Loucy (cell line): Measurements from ENCODE around the gene SLC6A18.

Source experiments
- H2AFZ ChIP-seq: fragments of 200-600 bp; sonication (generic); 2 replicates; pipeline ENCODE4 v1.6.0; 2016; ENCODE audit warnings: antibody characterized with exemption, mild to moderate bottlenecking, low read length, moderate library complexity
- H3F3A ChIP-seq: fragments of 200-600 bp; 2 replicates; pipeline ENCODE4 v1.6.0; 2016; ENCODE audit warnings: antibody characterized with exemption, low read depth, mild to moderate bottlenecking
- H3K27me3 ChIP-seq: fragments of 200-600 bp; sonication (generic); 2 replicates; pipeline ENCODE4 v1.6.1; 2014; ENCODE audit warnings: low read length, mild to moderate bottlenecking; ENCODE audit not compliant: insufficient read depth, poor library complexity, severe bottlenecking
- H3K36me3 ChIP-seq: fragments of 200-600 bp; sonication (generic); 2 replicates; pipeline ENCODE4 v1.6.1; 2016; ENCODE audit warnings: low read length; ENCODE audit not compliant: insufficient read depth
- H3K4me1 ChIP-seq: fragments of 200-600 bp; sonication (generic); 2 replicates; pipeline ENCODE4 v1.5.1; 2014; ENCODE audit warnings: low read length, mild to moderate bottlenecking; ENCODE audit not compliant: insufficient read depth, poor library complexity, severe bottlenecking
- H3K4me2 ChIP-seq: fragments of 200-600 bp; sonication (generic); 2 replicates; pipeline ENCODE4 v1.6.0; 2014; ENCODE audit warnings: antibody characterized with exemption, low read length, low read depth, mild to moderate bottlenecking; ENCODE audit not compliant: poor library complexity, severe bottlenecking
- H3K4me3 ChIP-seq: fragments of 200-600 bp; sonication (generic); 2 replicates; pipeline ENCODE4 v1.5.1; 2014; ENCODE audit warnings: low read length, mild to moderate bottlenecking, mixed read lengths; ENCODE audit not compliant: poor library complexity, severe bottlenecking
- H3K79me2 ChIP-seq: fragments of 200-600 bp; sonication (generic); 2 replicates; pipeline ENCODE4 v1.6.1; 2014; ENCODE audit warnings: low read length; ENCODE audit not compliant: insufficient read depth
- H3K9ac ChIP-seq: fragments of 200-600 bp; sonication (generic); 2 replicates; pipeline ENCODE4 v1.6.0; 2014; ENCODE audit warnings: mild to moderate bottlenecking, low read depth, low read length, moderate library complexity; ENCODE audit not compliant: poor library complexity, severe bottlenecking
- H3K9me2 ChIP-seq: fragments of 200-600 bp; sonication (generic); replicated peaks from 2 replicates; pipeline ENCODE4 v1.6.1; 2016; ENCODE audit warnings: low read depth, low read length, mixed read lengths
- H3K9me3 ChIP-seq: fragments of 200-600 bp; sonication (generic); 2 replicates; pipeline ENCODE4 v1.6.1; 2014; ENCODE audit warnings: mild to moderate bottlenecking, antibody characterized with exemption, low read length, low read depth; ENCODE audit not compliant: insufficient read depth
- H4K20me1 ChIP-seq: fragments of 200-600 bp; sonication (generic); 2 replicates; pipeline ENCODE4 v1.6.0; 2014; ENCODE audit warnings: antibody characterized with exemption, low read length, mild to moderate bottlenecking; ENCODE audit not compliant: insufficient read depth, poor library complexity, severe bottlenecking
- EZH2phosphoT487 ChIP-seq: fragments of 200-600 bp; IDR thresholded peaks from 2 replicates; pipeline ENCODE4 v1.6.1; 2018; ENCODE audit warnings: antibody characterized with exemption, mild to moderate bottlenecking, moderate library complexity, borderline replicate concordance
- TF ChIP-seq, protein P1 (sequence below): fragments of 200-600 bp; sonication (generic); conservative IDR thresholded peaks from 2 replicates; pipeline ENCODE4 v1.5.1; 2014; ENCODE audit warnings: mild to moderate bottlenecking, antibody characterized with exemption, low read length

The SLC6A18 gene

DNA sequence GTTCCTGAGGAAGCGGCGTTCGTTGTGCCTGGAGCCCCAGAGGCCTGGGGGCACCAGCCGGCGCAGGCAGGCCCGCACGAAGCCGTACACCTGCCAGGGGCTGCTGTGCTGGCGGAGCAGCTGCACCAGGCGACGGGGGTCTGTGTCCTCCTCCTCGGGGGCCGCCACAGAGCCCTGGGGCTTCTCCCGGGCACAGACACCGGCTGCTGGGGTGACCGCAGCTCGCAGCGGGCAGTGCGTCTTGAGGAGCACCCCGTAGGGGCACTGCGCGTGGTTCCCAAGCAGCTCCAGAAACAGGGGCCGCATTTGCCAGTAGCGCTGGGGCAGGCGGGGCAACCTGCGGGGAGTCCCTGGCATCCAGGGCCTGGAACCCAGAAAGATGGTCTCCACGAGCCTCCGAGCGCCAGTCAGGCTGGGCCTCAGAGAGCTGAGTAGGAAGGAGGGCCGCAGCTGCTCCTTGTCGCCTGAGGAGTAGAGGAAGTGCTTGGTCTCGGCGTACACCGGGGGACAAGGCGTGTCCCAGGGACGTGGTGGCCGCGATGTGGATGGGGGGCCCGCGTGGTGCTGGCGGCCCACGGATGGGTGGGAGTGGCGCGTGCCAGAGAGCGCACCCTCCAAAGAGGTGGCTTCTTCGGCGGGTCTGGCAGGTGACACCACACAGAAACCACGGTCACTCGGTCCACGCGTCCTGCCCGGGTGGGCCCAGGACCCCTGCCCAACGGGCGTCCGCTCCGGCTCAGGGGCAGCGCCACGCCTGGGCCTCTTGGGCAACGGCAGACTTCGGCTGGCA lies 68.4 kb downstream of the SLC6A18 start:
- H3K4me3 ChIP-seq, result no peak overlapping the region

DNA sequence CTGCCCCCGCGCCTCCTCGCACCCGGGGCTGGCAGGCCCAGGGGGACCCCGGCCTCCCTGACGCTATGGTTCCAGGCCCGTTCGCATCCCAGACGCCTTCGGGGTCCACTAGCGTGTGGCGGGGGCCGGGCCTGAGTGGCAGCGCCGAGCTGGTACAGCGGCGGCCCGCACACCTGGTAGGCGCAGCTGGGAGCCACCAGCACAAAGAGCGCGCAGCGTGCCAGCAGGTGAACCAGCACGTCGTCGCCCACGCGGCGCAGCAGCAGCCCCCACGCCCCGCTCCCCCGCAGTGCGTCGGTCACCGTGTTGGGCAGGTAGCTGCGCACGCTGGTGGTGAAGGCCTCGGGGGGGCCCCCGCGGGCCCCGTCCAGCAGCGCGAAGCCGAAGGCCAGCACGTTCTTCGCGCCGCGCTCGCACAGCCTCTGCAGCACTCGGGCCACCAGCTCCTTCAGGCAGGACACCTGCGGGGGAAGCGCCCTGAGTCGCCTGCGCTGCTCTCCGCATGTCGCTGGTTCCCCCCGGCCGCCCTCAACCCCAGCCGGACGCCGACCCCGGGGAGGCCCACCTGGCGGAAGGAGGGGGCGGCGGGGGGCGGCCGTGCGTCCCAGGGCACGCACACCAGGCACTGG lies 69.1 kb downstream of the SLC6A18 start:
- Histone ChIP-seq H3F3A (no peaks in the 10 kb centered on the region), H3K79me2 (peaks cover 5% of the 10 kb centered on the region; the same call in 1 of the 2 replicates), H2AFZ (no peak overlapping the region), H3K9ac (no peak overlapping the region), H3K36me3 (no peaks in the 10 kb centered on the region), H3K9me3 (no peaks in the 10 kb centered on the region), H4K20me1 (no peaks in the 10 kb centered on the region), H3K9me2 (no peaks in the 10 kb centered on the region), H3K27me3 (no peaks in the 10 kb centered on the region), H3K4me3 (no peak overlapping the region), H3K4me1 (peaks cover 10% of the 10 kb centered on the region), H3K4me2 (no peak overlapping the region)
- TF ChIP-seq, protein P1, sequence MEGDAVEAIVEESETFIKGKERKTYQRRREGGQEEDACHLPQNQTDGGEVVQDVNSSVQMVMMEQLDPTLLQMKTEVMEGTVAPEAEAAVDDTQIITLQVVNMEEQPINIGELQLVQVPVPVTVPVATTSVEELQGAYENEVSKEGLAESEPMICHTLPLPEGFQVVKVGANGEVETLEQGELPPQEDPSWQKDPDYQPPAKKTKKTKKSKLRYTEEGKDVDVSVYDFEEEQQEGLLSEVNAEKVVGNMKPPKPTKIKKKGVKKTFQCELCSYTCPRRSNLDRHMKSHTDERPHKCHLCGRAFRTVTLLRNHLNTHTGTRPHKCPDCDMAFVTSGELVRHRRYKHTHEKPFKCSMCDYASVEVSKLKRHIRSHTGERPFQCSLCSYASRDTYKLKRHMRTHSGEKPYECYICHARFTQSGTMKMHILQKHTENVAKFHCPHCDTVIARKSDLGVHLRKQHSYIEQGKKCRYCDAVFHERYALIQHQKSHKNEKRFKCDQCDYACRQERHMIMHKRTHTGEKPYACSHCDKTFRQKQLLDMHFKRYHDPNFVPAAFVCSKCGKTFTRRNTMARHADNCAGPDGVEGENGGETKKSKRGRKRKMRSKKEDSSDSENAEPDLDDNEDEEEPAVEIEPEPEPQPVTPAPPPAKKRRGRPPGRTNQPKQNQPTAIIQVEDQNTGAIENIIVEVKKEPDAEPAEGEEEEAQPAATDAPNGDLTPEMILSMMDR, result no peak
- TF ChIP-seq EZH2phosphoT487, result no peak

More for the DNA sequence above, 68.4 kb downstream of the SLC6A18 start:
- Histone ChIP-seq H3K9ac (no peak overlapping the region), H3K27me3 (no peaks in the 10 kb centered on the region), H3K4me1 (peaks cover 10% of the 10 kb centered on the region), H3K79me2 (peaks cover 5% of the 10 kb centered on the region; the same call in 1 of the 2 replicates), H3K9me2 (no peaks in the 10 kb centered on the region), H3F3A (no peaks in the 10 kb centered on the region), H3K4me2 (no peak overlapping the region), H3K9me3 (no peaks in the 10 kb centered on the region), H2AFZ (no peak overlapping the region), H3K36me3 (no peaks in the 10 kb centered on the region), H4K20me1 (no peaks in the 10 kb centered on the region)
- no peak for TF ChIP-seq EZH2phosphoT487

DNA sequence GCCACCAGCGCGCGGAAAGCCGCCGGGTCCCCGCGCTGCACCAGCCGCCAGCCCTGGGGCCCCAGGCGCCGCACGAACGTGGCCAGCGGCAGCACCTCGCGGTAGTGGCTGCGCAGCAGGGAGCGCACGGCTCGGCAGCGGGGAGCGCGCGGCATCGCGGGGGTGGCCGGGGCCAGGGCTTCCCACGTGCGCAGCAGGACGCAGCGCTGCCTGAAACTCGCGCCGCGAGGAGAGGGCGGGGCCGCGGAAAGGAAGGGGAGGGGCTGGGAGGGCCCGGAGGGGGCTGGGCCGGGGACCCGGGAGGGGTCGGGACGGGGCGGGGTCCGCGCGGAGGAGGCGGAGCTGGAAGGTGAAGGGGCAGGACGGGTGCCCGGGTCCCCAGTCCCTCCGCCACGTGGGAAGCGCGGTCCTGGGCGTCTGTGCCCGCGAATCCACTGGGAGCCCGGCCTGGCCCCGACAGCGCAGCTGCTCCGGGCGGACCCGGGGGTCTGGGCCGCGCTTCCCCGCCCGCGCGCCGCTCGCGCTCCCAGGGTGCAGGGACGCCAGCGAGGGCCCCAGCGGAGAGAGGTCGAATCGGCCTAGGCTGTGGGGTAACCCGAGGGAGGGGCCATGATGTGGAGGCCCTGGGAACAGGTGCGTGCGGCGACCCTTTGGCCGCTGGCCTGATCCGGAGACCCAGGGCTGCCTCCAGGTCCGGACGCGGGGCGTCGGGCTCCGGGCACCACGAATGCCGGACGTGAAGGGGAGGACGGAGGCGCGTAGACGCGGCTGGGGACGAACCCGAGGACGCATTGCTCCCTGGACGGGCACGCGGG lies 69.9 kb downstream of the SLC6A18 start, which contains the start of gene TERT:
Gene TERT (minus strand): TSS at position 234 of the 815 bp plus-strand sequence. CDS start 79 bp downstream, at position 155.
- TF ChIP-seq, protein P1, result no peak
- no peak for TF ChIP-seq EZH2phosphoT487
- H3K9me2 ChIP-seq, result no peaks in the 10 kb centered on the region
- H3K4me1 ChIP-seq, result peaks cover 17% of the 10 kb centered on the region
- H3F3A ChIP-seq, result no peaks in the 10 kb centered on the region
- H3K27me3 ChIP-seq, result no peaks in the 10 kb centered on the region
- no peaks in the 10 kb centered on the region for H3K36me3 ChIP-seq
- H2AFZ ChIP-seq, result no peak within 1 kb of the TSS
- no peak within 1 kb of the TSS for H3K4me3 ChIP-seq
- peaks cover 5% of the 10 kb centered on the region; the same call in 1 of the 2 replicates for H3K79me2 ChIP-seq
- no peaks in the 10 kb centered on the region for H4K20me1 ChIP-seq
- no peak within 1 kb of the TSS for H3K9ac ChIP-seq
- H3K9me3 ChIP-seq, result no peaks in the 10 kb centered on the region
- no peak within 1 kb of the TSS for H3K4me2 ChIP-seq
